Calu3 (cell line): ENCODE results near the gene RBM47. TPM values are rescaled to one million over a fixed set of nuclear protein-coding genes. Genes with fewer than 3 reads are reported as not detected.
A peak's percentile ranks its signal among the peaks of the same experiment; 100 is the strongest.

Experiments used
- BruUV-seq: library from RNA; stranded (reverse); fragments of 400-500 nt; replicated peaks from 2 replicates; lab custom pipeline; 2021; lab: Mats Ljungman, UMichigan
- CTCF ChIA-PET: fragments of 300-600 bp; sonication (Branson Sonifier 250); formaldehyde crosslinking; loops from one replicate; lab custom pipeline; 2022; ENCODE audit warnings: antibody characterized with exemption; lab: Charles Lee
- DNase-seq: peaks from one replicate; pipeline ENCODE4 v3.0.0; 2022
- H3K27ac Mint-ChIP-seq: one replicate; pipeline ENCODE4 v1.8.0; 2022; ENCODE audit warnings: mixed read lengths; ENCODE audit not compliant: unreplicated experiment
- H3K27me3 Mint-ChIP-seq: one replicate; pipeline ENCODE4 v1.8.0; 2022; ENCODE audit warnings: mixed read lengths; ENCODE audit not compliant: unreplicated experiment
- H3K36me3 Mint-ChIP-seq: one replicate; pipeline ENCODE4 v1.8.0; 2022; ENCODE audit warnings: mild to moderate bottlenecking, moderate library complexity, mixed read lengths; ENCODE audit not compliant: insufficient read depth, unreplicated experiment
- H3K4me1 Mint-ChIP-seq: one replicate; pipeline ENCODE4 v1.8.0; 2022; ENCODE audit warnings: mild to moderate bottlenecking, low read depth, mixed read lengths; ENCODE audit not compliant: unreplicated experiment
- H3K4me3 Mint-ChIP-seq: one replicate; pipeline ENCODE4 v1.8.0; 2022; ENCODE audit warnings: mild to moderate bottlenecking, low read depth, moderate library complexity, mixed read lengths; ENCODE audit not compliant: unreplicated experiment
- H3K9me3 Mint-ChIP-seq: one replicate; pipeline ENCODE4 v1.8.0; 2022; ENCODE audit warnings: low read depth, mixed read lengths; ENCODE audit not compliant: unreplicated experiment
- intact Hi-C: fragments of 100-400 bp; cut with micrococcal nuclease; formaldehyde crosslinking; loops from one replicate; pipeline ENCODE4 v1.10.0; 2022; ENCODE audit not compliant: unreplicated experiment
- total RNA-seq: library from RNA; stranded (reverse); gene quantifications from 2 replicates; pipeline ENCODE4 v1.2.3, GENCODE V29; 2022
- TF ChIP-seq, protein P1 (sequence below): fragments of 200-600 bp; IDR thresholded peaks from one replicate; pipeline ENCODE4 v1.8.0; 2022; ENCODE audit warnings: antibody characterized with exemption; ENCODE audit not compliant: unreplicated experiment

RBM47 gene
- total RNA-seq, 1 experiment from 2014 or later: 86.6 TPM

DNA sequence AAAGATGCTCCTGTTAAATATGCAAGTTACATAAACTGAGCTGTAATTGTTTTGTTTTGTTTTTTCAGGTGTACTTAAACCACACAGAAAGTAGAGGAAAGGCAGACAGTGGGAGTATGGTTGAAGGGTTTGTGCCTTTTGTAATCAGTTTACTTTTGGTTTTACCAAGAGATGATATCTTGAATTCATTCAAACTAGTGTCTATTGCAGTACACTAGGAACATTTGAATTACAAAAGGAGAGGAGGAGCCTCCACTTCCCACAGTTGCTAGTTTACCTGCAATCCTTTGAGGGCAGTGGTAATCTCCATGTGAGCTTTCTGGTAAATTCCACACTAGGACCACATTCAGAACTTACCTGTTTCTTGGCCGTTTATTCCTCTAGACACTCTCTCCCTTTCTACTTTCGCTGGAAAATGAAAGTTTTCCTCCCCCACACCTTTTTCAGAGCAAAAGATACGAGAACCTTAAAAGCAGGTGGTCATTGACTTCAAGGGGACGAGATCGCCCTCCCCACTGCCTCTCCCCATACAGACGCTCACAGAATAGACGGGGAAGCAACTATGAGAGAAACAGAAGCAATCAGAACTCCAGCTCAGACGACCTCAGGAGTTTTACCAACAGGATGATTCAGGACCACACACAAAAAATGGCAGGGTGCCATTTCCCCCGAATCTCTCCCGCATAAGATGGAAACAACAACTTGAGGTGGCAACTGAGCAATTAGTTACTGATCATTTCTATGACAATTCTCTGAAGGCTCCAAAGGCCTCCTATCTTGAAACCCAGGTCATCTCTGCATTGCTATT, 3.3 kb downstream of the RBM47 start:
- peaks cover 50% of the 10 kb centered on the region for H3K4me1 Mint-ChIP-seq
- H3K27me3 Mint-ChIP-seq: no peaks in the 10 kb centered on the region
- peak overlapping the region; percentile 98 for H3K27ac Mint-ChIP-seq
- no TSS peak for BruUV-seq
- intact Hi-C loops: loop anchor here (5.0 kb wide), 3 partner anchors 36 to 114 kb away; no protein-coding TSS in a partner anchor
- peaks cover 4% of the 10 kb centered on the region for H3K9me3 Mint-ChIP-seq
- H3K4me3 Mint-ChIP-seq: peak overlapping the region; percentile 94
- CTCF ChIA-PET: no interaction called here
- peaks cover 67% of the 10 kb centered on the region for H3K36me3 Mint-ChIP-seq
- TF ChIP-seq, protein P1, sequence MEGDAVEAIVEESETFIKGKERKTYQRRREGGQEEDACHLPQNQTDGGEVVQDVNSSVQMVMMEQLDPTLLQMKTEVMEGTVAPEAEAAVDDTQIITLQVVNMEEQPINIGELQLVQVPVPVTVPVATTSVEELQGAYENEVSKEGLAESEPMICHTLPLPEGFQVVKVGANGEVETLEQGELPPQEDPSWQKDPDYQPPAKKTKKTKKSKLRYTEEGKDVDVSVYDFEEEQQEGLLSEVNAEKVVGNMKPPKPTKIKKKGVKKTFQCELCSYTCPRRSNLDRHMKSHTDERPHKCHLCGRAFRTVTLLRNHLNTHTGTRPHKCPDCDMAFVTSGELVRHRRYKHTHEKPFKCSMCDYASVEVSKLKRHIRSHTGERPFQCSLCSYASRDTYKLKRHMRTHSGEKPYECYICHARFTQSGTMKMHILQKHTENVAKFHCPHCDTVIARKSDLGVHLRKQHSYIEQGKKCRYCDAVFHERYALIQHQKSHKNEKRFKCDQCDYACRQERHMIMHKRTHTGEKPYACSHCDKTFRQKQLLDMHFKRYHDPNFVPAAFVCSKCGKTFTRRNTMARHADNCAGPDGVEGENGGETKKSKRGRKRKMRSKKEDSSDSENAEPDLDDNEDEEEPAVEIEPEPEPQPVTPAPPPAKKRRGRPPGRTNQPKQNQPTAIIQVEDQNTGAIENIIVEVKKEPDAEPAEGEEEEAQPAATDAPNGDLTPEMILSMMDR: no peak
- DNase-seq: no peak

DNA sequence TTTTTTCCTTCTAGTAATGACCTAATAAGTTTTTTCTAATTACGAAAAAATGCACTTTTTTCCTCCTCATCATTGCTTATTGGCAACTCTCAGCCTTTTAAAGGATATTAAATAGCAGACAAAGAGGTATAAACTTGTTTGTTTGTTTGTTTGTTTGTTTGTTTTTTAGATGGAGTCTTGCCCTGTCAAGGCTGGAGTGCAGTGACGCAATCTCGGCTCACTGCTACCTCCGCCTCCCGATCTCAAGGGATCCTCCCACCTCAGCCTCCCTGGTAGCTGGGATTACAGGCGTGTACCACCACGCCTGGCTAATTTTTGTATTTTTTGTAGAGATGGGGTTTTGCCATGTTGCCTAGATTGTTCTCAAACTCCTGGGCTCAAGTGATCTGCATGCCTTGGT, 6.0 kb downstream of the RBM47 start:
- Mint-ChIP-seq H3K9me3 (peaks cover 4% of the 10 kb centered on the region), H3K27ac (peak overlapping the region; percentile 99), H3K4me1 (peaks cover 46% of the 10 kb centered on the region), H3K27me3 (no peaks in the 10 kb centered on the region), H3K4me3 (peak overlapping the region; percentile 65), H3K36me3 (peaks cover 57% of the 10 kb centered on the region)
- no peak for DNase-seq
- TF ChIP-seq, protein P1: no peak
- CTCF ChIA-PET: interaction anchor here (1.2 kb wide), 1 partner anchor 95 kb away, joined by 6 read pairs; no protein-coding TSS in a partner anchor
- intact Hi-C loops: loop anchor here (2.0 to 5.0 kb wide), 2 partner anchors 47 to 61 kb away; no protein-coding TSS in a partner anchor
- TSS peak; percentile 42 for BruUV-seq

DNA sequence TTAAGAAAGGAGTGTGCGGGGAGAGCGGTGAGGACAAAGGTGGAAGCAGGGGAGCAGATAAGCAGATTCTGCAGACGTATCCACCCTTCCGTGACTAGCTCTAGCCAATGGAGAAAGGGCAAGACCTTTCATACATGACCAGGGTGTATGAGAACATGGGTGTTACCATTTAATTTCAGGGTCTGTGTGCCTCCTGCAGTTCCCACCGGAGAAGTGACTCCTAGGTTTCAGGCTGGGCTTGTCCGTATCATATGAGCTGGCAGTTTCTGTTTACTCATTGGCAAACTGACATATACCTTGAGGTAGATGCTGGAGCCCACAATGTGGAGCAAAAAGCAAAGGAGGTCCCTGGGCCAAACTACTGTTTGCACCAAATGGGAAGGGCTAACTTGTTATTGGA, 6.8 kb downstream of the RBM47 start:
- peaks cover 4% of the 10 kb centered on the region for H3K9me3 Mint-ChIP-seq

More for the DNA sequence above, 6.8 kb downstream of the RBM47 start:
- Mint-ChIP-seq H3K27ac (peak overlapping the region; percentile 99), H3K4me1 (peaks cover 46% of the 10 kb centered on the region), H3K36me3 (peaks cover 50% of the 10 kb centered on the region), H3K27me3 (no peaks in the 10 kb centered on the region), H3K4me3 (peak overlapping the region; percentile 65)
- TF ChIP-seq, protein P1: no peak
- BruUV-seq: no TSS peak
- DNase-seq: peak; percentile 62
- CTCF ChIA-PET: interaction anchor here (0.6 to 1.2 kb wide), 6 partner anchors 44 to 274 kb away, joined by 3 to 6 read pairs (median 4); no protein-coding TSS in a partner anchor
- intact Hi-C loops: loop anchor here (2.0 to 5.0 kb wide), 2 partner anchors 46 to 61 kb away; no protein-coding TSS in a partner anchor
